Mesenchymal stem cell (in vitro differentiated cells and primary cell): Measurements from ENCODE around the gene SH3D19.

Experiments
- DNase-seq: peaks from one replicate; pipeline ENCODE4 v3.0.0-alpha.2; 2013
- H2AFZ ChIP-seq: one replicate; pipeline ENCODE4 v1.6.1; 2013; ENCODE audit warnings: low read depth, mild to moderate bottlenecking, control low read depth, inconsistent platforms, low read length, moderate library complexity
- H2AK5ac ChIP-seq: 2 replicates; pipeline ENCODE4 v1.6.1; 2013; ENCODE audit warnings: low read length, moderate library complexity, mild to moderate bottlenecking, inconsistent platforms; ENCODE audit not compliant: severe bottlenecking
- H2BK120ac ChIP-seq: one replicate; pipeline ENCODE4 v1.6.1; 2013; ENCODE audit warnings: low read depth, mild to moderate bottlenecking, inconsistent platforms, low read length, moderate library complexity
- H2BK12ac ChIP-seq, 2 experiments: one replicate each; pipeline ENCODE4 v1.6.1; 2013; ENCODE audit warnings: inconsistent platforms in 2 of 2, low read length in 2 of 2, mild to moderate bottlenecking in 2 of 2, moderate library complexity in 2 of 2, control low read depth in 1 of 2
- H2BK15ac ChIP-seq: one replicate; pipeline ENCODE4 v1.6.1; 2013; ENCODE audit warnings: mild to moderate bottlenecking, low read depth, inconsistent platforms; ENCODE audit not compliant: poor library complexity, severe bottlenecking
- H2BK5ac ChIP-seq: 2 replicates; pipeline ENCODE4 v1.6.1; 2013; ENCODE audit warnings: low read depth, mild to moderate bottlenecking, low read length, control low read depth, inconsistent platforms; ENCODE audit not compliant: poor library complexity, severe bottlenecking
- H3K14ac ChIP-seq, 2 experiments: one replicate each; pipeline ENCODE4 v1.6.1; 2013; ENCODE audit warnings: inconsistent platforms in 2 of 2, low read length in 2 of 2, control low read depth in 1 of 2, mild to moderate bottlenecking in 1 of 2, moderate library complexity in 1 of 2
- H3K18ac ChIP-seq, 2 experiments: one replicate each; pipeline ENCODE4 v1.6.1; 2013; ENCODE audit warnings: inconsistent platforms in 2 of 2, low read length in 2 of 2, control low read depth in 1 of 2, low read depth in 1 of 2, mild to moderate bottlenecking in 1 of 2
- H3K23ac ChIP-seq, 2 experiments: one replicate each; pipeline ENCODE4 v1.6.1; 2013; ENCODE audit warnings: inconsistent platforms in 2 of 2, low read length in 2 of 2, mild to moderate bottlenecking in 2 of 2, moderate library complexity in 2 of 2, control low read depth in 1 of 2
- H3K27ac ChIP-seq: 2 replicates; pipeline ENCODE4 v1.5.1; 2013; ENCODE audit warnings: mild to moderate bottlenecking, moderate library complexity, low read length, control low read depth, inconsistent platforms; ENCODE audit not compliant: poor library complexity, severe bottlenecking
- H3K27me3 ChIP-seq, 2 experiments: 2 replicates each; pipeline versions ENCODE4 v1.6.1 to v1.7.0; 2013; ENCODE audit warnings: low read length in 2 of 2, mild to moderate bottlenecking in 2 of 2, moderate library complexity in 2 of 2, control low read depth in 1 of 2, inconsistent platforms in 1 of 2; ENCODE audit not compliant: control insufficient read depth in 1 of 2, insufficient read depth in 1 of 2
- H3K36me3 ChIP-seq, 2 experiments: 2 replicates each; pipeline versions ENCODE4 v1.6.1 to v1.7.0; 2013; ENCODE audit warnings: low read length in 2 of 2, control low read depth in 1 of 2, inconsistent platforms in 1 of 2, low read depth in 1 of 2, mild to moderate bottlenecking in 1 of 2; ENCODE audit not compliant: insufficient read depth in 2 of 2, control insufficient read depth in 1 of 2
- H3K4ac ChIP-seq, 2 experiments: one replicate each; pipeline ENCODE4 v1.6.1; 2013; ENCODE audit warnings: inconsistent platforms in 2 of 2, low read length in 2 of 2, mild to moderate bottlenecking in 2 of 2, moderate library complexity in 2 of 2, control low read depth in 1 of 2, low read depth in 1 of 2
- H3K4me1 ChIP-seq: 2 replicates; pipeline ENCODE4 v1.6.1; 2013; ENCODE audit warnings: low read depth, low read length, control low read depth; ENCODE audit not compliant: control insufficient read depth, insufficient read depth
- H3K4me2 ChIP-seq: 2 replicates; pipeline ENCODE4 v1.6.1; 2013; ENCODE audit warnings: low read length, mild to moderate bottlenecking, inconsistent platforms; ENCODE audit not compliant: poor library complexity, severe bottlenecking
- H3K4me3 ChIP-seq, 2 experiments: 2 replicates each; pipeline versions ENCODE4 v1.5.1 to v1.7.0; 2013; ENCODE audit warnings: low read length in 2 of 2, mild to moderate bottlenecking in 2 of 2, control low read depth in 1 of 2, low read depth in 1 of 2; ENCODE audit not compliant: insufficient read depth in 1 of 2
- H3K79me1 ChIP-seq: replicated peaks from 2 replicates; pipeline ENCODE4 v1.6.1; 2013; ENCODE audit warnings: mild to moderate bottlenecking, control low read depth, low read length, inconsistent platforms; ENCODE audit not compliant: poor library complexity, severe bottlenecking
- H3K9ac ChIP-seq: 2 replicates; pipeline ENCODE4 v1.7.0; 2013; ENCODE audit warnings: mild to moderate bottlenecking, low read length, moderate library complexity
- H3K9me3 ChIP-seq: 2 replicates; pipeline ENCODE4 v1.7.0; 2013; ENCODE audit warnings: mild to moderate bottlenecking, low read length; ENCODE audit not compliant: control insufficient read depth
- H4K8ac ChIP-seq: one replicate; pipeline ENCODE4 v1.6.1; 2013; ENCODE audit warnings: inconsistent platforms, mild to moderate bottlenecking, low read length, moderate library complexity
- H4K91ac ChIP-seq: one replicate; pipeline ENCODE4 v1.6.1; 2013; ENCODE audit warnings: mild to moderate bottlenecking, low read length, inconsistent platforms
- WGBS: methylation state at CpG from one replicate; pipeline ENCODE4 v1.1.7; 2013; ENCODE audit warnings: mixed read lengths; 5-methylcytosine and 5-hydroxymethylcytosine counted together

SH3D19 gene

DNA sequence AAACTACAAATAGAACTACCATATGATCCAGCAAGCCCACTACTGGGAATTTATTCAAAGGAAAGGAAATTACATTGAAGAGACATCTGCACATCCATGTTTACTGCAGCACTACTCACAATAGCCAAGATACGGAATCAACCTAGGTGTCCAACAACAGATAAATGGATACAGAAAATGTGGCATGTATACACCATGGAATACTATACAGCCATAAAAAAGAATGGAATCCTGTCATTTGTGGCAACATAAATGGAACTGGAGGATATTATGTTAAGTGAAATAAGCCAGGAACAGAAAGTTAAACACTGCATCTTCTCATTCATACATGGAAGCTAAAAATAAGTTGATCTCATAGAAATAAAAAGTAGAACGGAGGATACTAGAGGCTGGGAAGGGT lies 167.9 kb downstream of the SH3D19 start:
- H2BK120ac ChIP-seq = no peak overlapping the region
- no peak overlapping the region for H3K4ac ChIP-seq
- no peak overlapping the region for H3K14ac ChIP-seq
- peaks cover 4 to 68% of the 10 kb centered on the region in 2 experiments for H3K36me3 ChIP-seq
- 100% methylated on average over 1 of the region's 2 CpGs for WGBS
- peaks cover 1% of the 10 kb centered on the region for H3K79me1 ChIP-seq
- no peaks in the 10 kb centered on the region for H3K27me3 ChIP-seq
- no peak overlapping the region for H2BK5ac ChIP-seq
- no peak overlapping the region for H3K4me2 ChIP-seq
- no peak overlapping the region for H2AFZ ChIP-seq
- H4K8ac ChIP-seq = no peak overlapping the region
- DNase-seq = no peak
- no peak overlapping the region for H3K23ac ChIP-seq
- no peak overlapping the region for H3K27ac ChIP-seq
- H3K18ac ChIP-seq = no peak overlapping the region
- no peak overlapping the region for H4K91ac ChIP-seq
- H3K4me1 ChIP-seq = no peaks in the 10 kb centered on the region
- H2BK15ac ChIP-seq = no peak overlapping the region
- H3K4me3 ChIP-seq = no peak overlapping the region
- no peaks in the 10 kb centered on the region for H3K9me3 ChIP-seq
- H2BK12ac ChIP-seq = no peak overlapping the region
- no peak overlapping the region for H3K9ac ChIP-seq
- H2AK5ac ChIP-seq = no peak overlapping the region

DNA sequence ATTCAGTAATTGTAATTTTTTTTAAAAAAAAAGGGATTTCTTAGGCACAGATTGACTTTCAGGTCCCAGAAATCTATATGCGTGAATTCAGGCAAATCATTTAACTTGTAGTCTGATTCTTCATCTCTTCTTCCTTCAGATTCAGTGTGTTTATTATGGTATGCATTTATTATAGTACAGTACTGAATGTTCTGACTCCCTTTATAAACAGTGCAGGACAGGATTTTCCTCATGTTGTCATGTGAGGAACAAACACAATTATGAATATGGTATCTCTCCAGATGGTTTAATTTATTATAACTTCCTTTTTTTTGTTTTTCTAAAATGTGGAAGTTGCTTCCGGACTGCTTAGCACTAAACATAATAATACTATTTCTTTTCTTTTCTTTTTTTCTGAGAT lies 171.8 kb downstream of the SH3D19 start:
- no peaks in the 10 kb centered on the region for H3K9me3 ChIP-seq
- no peak overlapping the region for H2BK5ac ChIP-seq
- no peak overlapping the region for H2BK15ac ChIP-seq
- H3K23ac ChIP-seq = no peak overlapping the region
- no peak overlapping the region for H2BK12ac ChIP-seq
- H2BK120ac ChIP-seq = no peak overlapping the region
- H3K18ac ChIP-seq = no peak overlapping the region
- H3K36me3 ChIP-seq = peaks cover 4 to 53% of the 10 kb centered on the region in 2 experiments
- H3K4me1 ChIP-seq = no peaks in the 10 kb centered on the region
- WGBS = 100% methylated on average over 1 of the region's 2 CpGs
- H3K79me1 ChIP-seq = peaks cover 2% of the 10 kb centered on the region
- H4K91ac ChIP-seq = no peak overlapping the region
- H2AK5ac ChIP-seq = no peak overlapping the region
- no peak overlapping the region for H2AFZ ChIP-seq
- H3K9ac ChIP-seq = no peak overlapping the region
- H3K4ac ChIP-seq = no peak overlapping the region
- H3K27me3 ChIP-seq = no peaks in the 10 kb centered on the region
- no peak for DNase-seq
- H3K4me2 ChIP-seq = no peak overlapping the region
- H4K8ac ChIP-seq = no peak overlapping the region
- H3K14ac ChIP-seq = no peak overlapping the region
- H3K4me3 ChIP-seq = no peak overlapping the region
- H3K27ac ChIP-seq = no peak overlapping the region

DNA sequence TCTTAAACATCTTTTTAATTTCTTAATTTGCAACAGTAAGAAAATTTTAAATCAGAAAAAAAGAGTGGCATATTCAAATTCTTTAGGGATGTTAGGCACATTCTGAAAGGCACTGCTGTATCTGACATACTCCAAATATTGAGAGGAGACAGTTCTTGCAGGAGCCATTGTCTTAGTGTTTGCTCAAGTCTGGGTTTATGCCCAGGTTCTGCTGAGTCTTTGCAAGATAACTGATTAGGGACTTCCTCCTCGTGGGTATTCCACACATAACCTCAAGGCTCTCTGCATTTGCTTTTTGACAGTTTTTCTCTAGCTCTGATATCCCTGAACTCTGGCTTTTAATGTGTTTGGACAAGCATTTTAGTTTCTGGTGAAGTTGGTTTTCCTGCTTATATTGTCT lies 173.4 kb downstream of the SH3D19 start:
- Histone ChIP-seq H3K27ac (no peak overlapping the region), H3K18ac (no peak overlapping the region), H3K4me3 (no peak overlapping the region), H2AK5ac (no peak overlapping the region), H3K4me1 (peaks cover under 1% of the 10 kb centered on the region), H3K27me3 (no peaks in the 10 kb centered on the region), H3K9me3 (no peaks in the 10 kb centered on the region), H3K14ac (no peak overlapping the region), H3K23ac (no peak overlapping the region), H3K9ac (no peak overlapping the region), H2BK12ac (no peak overlapping the region), H3K4ac (no peak overlapping the region), H2BK120ac (no peak overlapping the region), H4K8ac (no peak overlapping the region), H2BK5ac (no peak overlapping the region), H4K91ac (no peak overlapping the region), H3K36me3 (peaks cover 6 to 55% of the 10 kb centered on the region in 2 experiments), H3K4me2 (no peak overlapping the region), H3K79me1 (peaks cover 2% of the 10 kb centered on the region), H2AFZ (no peak overlapping the region), H2BK15ac (no peak overlapping the region)
- WGBS = 43% methylated on average over 1 of the region's 1 CpG
- no peak for DNase-seq

GRCh38 chr4:151150821-151151580 lies 174.4 kb downstream of the SH3D19 start:
- no peak for DNase-seq
- Histone ChIP-seq H2AFZ (no peak overlapping the region), H4K91ac (no peak overlapping the region), H2BK5ac (no peak overlapping the region), H3K4me2 (no peak overlapping the region), H3K4ac (no peak overlapping the region), H3K27ac (no peak overlapping the region), H3K9ac (no peak overlapping the region), H3K79me1 (peaks cover 2% of the 10 kb centered on the region), H3K23ac (no peak overlapping the region), H3K9me3 (no peaks in the 10 kb centered on the region), H3K4me3 (no peak overlapping the region), H2BK12ac (no peak overlapping the region), H3K4me1 (peaks cover 1% of the 10 kb centered on the region), H3K36me3 (peaks cover 6 to 56% of the 10 kb centered on the region in 2 experiments), H2BK15ac (no peak overlapping the region), H2BK120ac (no peak overlapping the region), H3K14ac (no peak overlapping the region), H4K8ac (no peak overlapping the region), H3K18ac (no peak overlapping the region), H2AK5ac (no peak overlapping the region), H3K27me3 (no peaks in the 10 kb centered on the region)
- WGBS = 96% methylated on average over 9 of the region's 9 CpGs
